Activated CD4-positive, CD25-positive, alpha-beta regulatory T cell treated with anti-CD3 and anti-CD28 coated beads, Interleukin-2, amount 50 U/mL, for 16 hours (primary cell): Measurements from ENCODE around the gene FAM170B.

Source experiments
- DNase-seq: peaks from one replicate; pipeline ENCODE4 v3.0.0-alpha.2; 2020; ENCODE audit warnings: low read depth, low spot score

Gene FAM170B

DNA sequence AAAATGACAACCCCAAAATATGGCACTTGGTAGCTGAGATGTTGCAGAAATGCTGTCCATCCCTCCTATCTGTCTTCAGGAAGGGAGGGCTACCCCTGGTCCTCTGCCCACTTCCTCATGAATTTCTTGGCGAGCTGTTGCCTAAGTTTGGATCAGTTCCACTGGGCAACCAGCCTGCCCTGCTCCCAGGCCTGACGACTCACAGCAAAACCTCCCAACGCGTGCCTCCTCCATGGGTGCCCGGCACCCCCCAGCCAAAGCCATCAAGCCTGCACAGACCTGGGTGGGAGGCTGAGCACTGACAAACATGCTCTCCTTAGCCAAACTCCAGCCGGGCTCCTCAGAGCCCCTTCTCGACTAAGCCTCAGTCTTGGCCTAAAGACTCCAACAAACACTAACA lies 27.4 kb downstream of the FAM170B start:
- no peak for DNase-seq

DNA sequence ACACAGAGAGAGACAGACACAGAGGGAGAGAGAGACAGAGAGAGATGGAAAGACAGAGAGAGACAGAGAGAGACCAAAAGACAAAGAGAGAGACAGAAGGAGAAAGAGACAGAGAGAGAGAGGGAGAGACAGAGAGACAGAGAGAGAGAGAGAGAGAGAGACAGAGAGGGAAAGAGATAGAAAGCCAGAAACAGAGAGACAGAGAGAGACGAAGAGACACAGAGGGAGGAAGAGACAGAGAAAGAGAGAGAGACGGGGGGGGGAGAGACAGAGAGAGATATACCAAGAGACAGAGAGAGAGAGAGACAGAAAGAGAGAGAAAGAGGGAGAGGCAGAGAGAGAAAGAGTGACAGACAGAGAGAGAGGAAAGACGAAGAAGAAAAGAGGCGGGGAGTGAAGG lies 28.7 kb downstream of the FAM170B start:
- DNase-seq = no peak

DNA sequence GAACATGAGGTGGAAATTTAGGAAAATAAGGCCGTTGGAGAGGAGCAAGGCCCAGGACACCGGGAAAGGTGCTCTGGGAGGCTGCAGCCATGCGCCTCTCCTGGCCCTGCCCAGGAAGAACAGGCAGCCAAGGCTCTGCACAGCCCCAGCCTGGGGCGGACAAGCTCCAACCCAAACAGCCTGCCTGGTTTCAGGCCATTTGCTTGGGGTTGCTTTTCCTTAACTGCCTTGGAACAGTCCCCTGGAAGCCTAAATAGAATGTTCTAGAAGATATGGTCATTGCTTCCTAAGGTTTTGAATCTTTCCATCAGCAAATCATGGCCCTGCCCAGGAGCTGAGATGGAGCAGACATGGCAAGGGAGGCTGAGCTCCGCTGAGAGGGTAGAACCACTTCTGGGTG lies 29.5 kb downstream of the FAM170B start:
- DNase-seq = no peak

DNA sequence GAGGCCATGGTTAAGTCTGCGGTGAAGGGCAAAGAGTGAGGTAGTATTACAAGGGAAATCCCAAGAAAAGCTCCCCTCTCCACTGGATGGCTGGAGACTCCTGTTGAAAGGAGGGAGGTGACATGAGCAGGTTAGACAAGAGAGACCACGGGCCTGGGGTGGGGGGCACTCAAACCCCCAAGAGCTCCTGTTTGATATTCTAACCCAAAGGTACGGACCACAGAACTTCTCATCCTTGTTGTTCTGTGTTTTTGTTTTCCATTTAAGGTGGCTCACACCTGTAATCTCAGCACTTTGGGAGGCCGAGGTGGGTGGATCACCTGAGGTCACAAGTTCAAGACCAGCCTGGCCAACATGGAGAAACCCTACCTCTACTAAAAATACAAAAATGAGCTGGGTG lies 30.1 kb downstream of the FAM170B start:
- DNase-seq = no peak

DNA sequence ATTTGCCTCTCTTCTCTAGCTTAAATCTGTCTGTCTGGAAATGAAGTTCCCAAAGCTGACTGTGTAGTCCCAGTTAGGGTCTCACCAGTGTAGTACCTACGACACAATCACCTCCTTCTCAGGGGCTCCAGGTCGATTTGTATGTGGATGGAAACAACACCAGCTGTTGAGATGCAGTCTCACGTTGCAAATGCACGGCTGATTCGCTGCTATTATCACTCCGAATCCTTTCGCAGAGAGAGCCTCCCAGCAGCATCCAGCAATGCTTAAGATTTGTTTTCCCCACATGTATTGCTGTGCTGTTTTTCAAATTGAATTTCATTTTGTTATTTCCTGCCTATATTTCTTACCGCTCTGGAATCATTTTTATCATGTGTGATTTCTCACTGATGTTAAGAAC lies 34.8 kb downstream of the FAM170B start:
- DNase-seq = no peak

DNA sequence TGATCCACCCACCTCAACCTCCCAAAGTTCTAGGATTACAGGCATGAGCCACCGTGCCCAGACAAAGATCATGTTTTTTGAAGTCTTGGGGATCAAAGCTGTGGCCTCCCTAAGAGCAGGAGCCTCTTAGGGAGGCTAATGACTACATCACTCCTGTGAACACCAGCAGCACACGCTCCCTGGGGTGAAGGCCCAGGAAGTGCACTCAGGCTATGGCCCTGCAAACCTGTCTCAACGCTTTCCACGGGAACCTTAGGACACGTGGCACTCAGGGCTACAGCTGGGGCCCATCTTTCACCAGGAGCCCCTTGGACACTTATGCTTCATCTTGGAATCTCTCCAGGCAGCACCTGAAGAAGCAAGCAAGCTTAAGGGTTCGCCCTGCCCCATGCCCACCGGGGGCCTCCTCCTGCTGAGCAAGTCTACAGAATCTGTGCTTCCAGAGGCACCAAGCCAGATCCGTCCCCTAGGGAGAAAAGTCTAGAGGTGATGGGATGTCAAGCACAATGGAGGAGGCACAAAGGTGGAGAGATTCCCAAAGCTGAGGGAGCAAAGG lies 36.9 kb downstream of the FAM170B start:
- no peak for DNase-seq

DNA sequence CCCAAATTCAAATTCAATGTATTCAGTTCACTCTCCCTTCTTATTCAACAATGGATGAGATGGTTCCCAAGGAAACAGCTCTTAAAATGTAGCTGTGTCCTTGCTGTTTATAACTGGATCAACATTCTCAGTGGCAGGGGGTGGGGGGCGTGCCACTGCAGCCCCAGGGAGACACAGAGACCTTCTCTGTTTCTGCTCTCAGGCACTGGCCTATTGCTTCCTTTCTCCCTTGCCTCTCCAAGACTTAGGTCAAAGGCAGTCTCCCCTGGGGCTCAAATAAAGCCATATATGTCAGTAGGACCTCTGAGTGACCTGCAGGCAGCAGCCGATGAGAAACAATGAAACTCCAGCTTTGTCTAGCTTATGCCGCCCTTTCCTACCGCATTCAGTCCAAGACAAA lies 39.2 kb downstream of the FAM170B start:
- no peak for DNase-seq

DNA sequence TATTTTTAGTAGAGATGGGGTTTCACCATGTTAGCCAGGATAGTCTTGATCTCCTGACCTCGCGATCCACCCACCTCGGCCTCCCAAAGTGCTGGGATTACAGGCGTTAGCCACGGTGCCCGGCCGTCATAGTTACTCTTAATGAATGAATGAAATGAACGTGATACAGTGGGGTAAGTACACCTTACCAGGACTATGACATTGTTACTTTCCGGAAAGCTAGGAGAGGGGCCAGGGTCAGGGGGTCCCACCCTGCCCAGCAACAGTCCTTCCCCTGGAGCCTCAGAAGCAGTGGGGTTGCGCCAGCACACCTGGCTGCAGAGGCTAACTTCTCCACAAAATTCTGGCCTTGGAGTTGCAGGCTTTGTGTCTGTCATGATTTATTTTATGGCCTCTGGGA lies 39.9 kb downstream of the FAM170B start:
- DNase-seq = no peak

DNA sequence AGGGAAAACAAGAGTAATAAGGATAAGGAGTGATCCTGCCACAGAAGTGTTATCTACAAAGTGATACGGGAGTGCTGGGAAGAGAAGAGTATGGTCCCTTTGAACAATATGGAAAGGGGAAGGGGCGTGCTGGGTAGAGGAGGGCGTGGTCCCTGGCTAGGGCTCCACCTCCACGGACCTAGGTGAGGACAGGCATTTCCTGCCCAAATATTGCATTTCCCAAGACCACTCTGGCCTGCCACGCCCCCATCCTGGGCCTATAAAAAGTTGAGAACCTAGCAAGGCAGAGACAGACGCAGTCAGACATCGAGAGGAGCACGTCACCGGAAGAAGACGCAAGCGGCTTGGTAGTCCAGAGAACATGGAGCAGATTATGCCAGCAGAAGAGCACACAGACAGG lies 41.3 kb downstream of the FAM170B start:
- DNase-seq = no peak

DNA sequence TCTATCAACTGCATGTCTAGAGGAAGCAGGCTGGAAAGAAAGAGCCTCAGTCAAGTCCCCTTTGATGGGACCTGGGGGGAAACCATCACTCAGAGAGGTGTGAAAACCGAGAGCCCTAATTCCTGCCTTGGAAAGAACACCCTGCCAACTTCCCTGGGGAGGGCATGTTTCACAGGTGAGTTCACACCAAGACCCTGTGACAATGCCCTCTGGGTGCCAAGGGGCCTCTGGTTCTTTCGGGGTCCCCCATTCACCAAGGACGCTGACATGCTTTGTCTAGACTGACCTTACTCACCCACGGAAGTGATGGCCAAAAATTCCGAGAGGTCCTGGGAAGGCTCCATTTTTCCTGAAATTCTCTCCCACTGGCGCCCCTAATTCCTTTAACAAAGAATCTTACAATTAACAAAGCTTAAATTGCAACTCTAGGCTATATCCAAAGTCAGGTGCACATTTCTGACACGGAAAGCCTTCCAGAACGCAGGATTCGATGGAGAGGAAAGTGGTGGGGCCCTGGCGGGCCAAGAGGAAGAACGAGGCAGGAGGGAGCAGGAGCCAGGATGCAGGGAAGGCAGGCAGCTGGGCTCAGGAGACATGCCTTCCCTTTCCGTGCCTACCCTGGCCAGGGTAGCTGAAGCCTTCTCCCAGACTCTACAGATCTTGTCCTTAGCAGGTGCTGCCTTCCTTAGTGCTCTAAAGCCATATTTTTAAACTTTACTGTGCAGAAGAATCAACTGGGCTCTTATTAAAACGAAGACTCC lies 42.2 kb downstream of the FAM170B start:
- DNase-seq = no peak

DNA sequence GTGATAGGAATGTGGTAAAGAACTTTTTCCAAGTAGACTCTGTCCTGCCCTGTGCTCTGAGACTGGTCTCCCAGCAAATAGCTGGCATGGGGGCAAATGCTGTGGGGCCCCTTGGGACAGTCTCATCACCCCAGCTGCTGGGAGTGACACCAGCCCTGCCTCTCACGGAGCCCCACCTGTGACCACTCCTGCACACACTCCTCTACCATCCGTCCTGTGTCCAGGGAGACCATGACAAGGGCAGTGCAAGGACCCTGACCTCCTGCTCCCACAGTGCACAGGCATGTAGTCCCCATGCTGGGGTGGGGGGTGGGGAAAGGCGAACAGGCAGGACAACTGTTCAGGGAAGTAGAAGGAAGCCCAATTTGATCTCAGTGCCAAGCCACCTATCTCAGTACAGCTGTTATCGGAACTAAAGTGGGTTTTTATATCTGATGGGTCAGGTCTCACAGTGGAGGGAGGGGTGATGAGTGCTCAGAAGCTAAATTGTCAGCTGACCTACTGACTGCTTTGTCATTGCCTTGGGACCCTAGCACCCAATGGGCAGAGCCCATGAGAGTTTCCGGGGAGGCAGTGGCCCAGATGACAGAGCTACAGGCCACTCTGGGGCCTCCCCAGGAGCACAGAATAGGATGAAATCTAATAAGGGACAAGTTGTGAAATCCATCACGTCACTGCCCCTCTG lies 43.0 kb downstream of the FAM170B start:
- no peak for DNase-seq

DNA sequence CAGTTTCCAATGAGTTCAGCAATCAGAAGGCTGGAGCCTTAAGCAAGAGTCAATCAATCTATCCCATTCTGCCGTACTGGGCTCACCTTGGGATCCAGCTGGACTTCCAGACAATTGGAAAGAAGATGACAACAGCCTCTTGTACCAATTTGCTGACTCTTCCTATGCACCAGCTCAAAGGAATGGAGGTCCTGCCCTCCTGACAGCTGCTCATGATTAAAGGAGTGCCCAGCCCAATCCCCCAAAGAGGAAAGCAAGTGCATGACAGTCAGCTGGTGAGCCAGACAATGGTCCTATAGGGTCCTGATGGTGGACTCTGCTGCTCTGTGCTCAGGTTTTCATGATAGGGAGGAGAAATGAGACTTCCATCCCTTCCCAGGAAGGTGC lies 43.6 kb downstream of the FAM170B start:
- no peak for DNase-seq

DNA sequence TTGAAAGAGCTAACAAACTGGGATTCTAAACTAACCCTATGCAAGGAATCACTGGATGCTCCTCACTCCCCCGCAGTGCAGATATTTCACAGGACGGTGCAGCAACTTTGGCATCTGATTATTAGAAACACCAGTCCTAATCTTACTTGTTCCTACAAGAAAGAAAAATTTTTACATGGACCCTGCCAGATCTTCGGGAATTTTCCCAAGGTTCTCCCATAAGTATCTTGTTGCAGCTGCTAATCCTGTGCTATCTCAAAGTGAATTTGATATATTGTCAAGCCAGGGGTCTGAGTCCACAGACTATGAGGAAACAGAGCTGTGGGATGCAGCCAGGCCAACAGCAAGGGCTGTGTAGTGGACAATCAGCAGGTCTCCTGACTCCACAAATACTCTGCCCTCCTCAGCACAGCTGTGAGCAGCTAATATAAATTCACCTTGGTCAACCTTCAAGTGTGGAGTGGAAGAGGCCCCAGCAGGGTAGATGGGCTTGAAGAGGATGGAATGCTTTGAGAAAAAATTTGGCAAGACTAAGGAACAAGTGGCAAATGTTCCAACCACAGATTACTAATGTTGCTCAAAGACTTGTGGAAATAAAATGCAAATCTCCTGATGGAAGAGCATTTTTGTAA lies 44.1 kb downstream of the FAM170B start:
- no peak for DNase-seq

DNA sequence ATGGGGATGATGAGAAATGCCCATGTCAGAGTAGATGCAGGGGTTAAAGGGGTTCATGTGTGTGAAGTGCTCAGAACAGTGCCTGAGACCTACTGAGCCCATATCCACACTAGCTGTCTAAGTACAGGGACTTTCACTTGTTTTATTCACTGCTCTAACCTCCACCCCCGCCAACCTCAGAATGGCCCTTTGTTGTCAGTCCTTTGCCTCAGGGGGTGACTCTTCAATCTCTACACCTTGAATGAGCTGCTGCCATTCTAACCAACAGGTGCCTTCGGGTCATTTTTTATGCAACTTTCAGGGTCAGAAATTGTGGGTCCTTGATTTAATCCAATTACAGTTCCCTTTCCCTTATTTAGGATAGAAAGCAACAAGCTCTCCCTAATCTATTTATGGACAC lies 44.7 kb downstream of the FAM170B start:
- no peak for DNase-seq

DNA sequence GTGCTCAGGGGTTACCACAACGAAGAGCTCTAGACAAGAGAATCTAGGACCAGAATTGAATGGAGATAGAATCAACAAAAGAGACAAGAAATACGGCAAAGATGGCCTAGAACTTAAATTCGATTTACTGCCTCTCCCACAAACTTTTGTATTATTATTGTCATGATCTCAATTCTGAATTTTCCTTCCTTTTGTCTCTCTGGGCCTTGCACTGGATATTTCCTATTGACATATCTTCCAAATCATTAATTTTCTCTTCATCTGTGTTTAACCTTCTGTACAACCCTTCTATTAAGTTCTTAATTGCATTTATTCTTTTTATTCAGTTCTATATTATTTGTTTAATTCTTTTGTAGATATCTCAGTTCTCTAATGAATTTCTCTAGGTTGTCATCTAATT lies 46.9 kb downstream of the FAM170B start:
- DNase-seq = no peak

DNA sequence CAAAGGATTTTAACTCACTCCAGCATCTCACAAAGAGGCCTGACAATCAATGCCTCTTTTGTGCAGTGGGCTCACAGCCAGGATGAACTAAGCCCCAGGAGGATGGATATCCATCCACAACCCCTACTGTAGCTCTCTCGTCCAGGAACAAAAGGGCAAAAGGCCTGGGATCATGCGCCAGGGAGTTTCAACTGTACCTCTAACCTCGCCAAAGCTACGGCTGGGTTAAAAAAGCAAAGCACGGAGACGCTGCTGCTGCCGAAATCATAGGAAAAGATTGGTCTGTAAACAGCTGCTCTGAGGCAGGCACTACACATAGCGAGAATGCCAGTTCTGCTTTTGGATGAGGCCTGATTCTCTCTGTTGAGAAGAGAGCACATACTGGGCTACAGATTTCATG lies 50.6 kb downstream of the FAM170B start:
- DNase-seq = no peak

DNA sequence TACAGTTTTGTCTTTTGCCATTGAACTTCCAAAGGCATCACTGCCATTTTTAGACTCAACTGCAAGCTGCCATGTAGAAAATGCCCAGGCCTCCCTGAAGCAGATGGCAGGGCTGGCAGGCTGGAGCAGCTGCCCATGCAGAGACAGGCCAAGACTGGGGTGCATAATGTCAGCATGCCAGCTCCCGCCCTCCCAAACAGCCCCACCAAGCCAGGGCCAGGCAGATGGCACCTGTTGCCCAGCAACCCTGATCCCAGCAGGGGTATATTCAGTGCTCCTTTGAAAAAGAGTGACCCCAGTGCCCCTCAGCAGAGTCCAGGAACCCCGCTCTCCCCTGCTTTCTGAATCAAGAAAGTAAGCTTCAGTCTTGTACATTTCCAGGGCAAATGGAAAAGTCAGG lies 51.1 kb downstream of the FAM170B start:
- no peak for DNase-seq

DNA sequence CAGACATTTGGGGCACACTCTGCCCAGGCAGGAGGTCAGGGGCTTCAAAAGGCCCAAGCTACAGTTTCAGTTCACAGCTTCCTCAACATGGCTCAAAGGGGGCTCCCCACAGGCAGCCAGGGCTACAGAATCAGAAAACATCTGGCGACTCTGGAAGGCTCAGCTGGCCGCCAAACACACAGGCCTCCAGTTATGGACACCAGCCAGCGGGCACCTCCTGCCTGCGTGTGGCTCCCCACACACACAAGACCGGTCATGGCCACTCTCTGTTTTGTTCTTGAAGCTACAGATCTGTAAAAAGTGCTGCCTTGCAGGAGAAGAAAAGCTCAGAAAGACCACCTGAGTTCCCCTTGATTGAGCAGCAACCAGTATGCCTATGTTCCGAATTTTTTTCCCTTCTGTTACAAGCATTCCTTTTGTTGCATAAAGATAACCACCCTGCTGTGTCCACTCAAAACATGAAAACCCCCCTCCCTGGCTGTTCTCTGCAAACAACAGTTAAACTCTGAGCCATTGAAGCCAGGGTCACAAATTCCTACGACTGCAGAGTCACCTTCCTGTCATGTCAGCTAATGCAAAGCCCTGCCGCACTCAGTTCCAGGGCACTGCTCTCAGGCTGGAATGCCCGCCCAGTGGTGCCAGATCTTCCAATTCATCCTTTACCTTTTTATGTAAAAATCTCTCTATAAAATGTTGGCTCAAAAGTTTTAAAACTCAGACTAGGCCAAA lies 52.1 kb downstream of the FAM170B start:
- DNase-seq = no peak
